IMR-90 (cell line): ENCODE results near the gene UPP2. TPM values are rescaled to one million over a fixed set of nuclear protein-coding genes. Genes with fewer than 3 reads are reported as not detected.

Experiments
- ATAC-seq: fragments of 200-7000 bp; cut with Tn5 transposase; 2 replicates; pipeline ENCODE4 v1.9.1; 2020; ENCODE audit warnings: low read depth, mild to moderate bottlenecking, moderate library complexity
- BruUV-seq: library from RNA; stranded (reverse); fragments of 400-500 nt; replicated peaks from 2 replicates; lab custom pipeline; 2021; lab: Mats Ljungman, UMichigan
- CTCF ChIA-PET: fragments of 300-600 bp; formaldehyde crosslinking; extraction: SDS; loops from one replicate; lab custom pipeline; 2021; ENCODE audit warnings: antibody characterized with exemption; lab: Yijun Ruan, JAX
- POLR2A ChIA-PET: fragments of 300-600 bp; sonication (Branson Sonifier 250); formaldehyde crosslinking; loops from one replicate; lab custom pipeline; 2022; ENCODE audit warnings: antibody characterized with exemption; ENCODE audit not compliant: unreplicated experiment; lab: Charles Lee
- DNase-seq: peaks from one replicate; pipeline ENCODE4 v3.0.0; 2013
- H2AFZ ChIP-seq: replicated peaks from 2 replicates; pipeline ENCODE3; 2013; ENCODE audit warnings: low read length, mild to moderate bottlenecking; ENCODE audit not compliant: poor library complexity
- H2AK5ac ChIP-seq: 2 replicates; pipeline ENCODE4 v1.6.1; 2013; ENCODE audit warnings: low read depth, low read length, inconsistent platforms
- H2AK9ac ChIP-seq: replicated peaks from 2 replicates; pipeline ENCODE3; 2013; ENCODE audit warnings: mild to moderate bottlenecking, low read depth, low read length, moderate library complexity; ENCODE audit not compliant: poor library complexity
- H2BK120ac ChIP-seq: 2 replicates; pipeline ENCODE4 v1.6.1; 2013; ENCODE audit warnings: low read depth, low read length, inconsistent platforms
- H2BK15ac ChIP-seq: 3 replicates; pipeline ENCODE4 v1.6.1; 2013; ENCODE audit warnings: low read depth, low read length, inconsistent platforms
- H2BK20ac ChIP-seq: 2 replicates; pipeline ENCODE4 v1.6.1; 2013; ENCODE audit warnings: low read depth, mild to moderate bottlenecking, inconsistent platforms, low read length, moderate library complexity
- H2BK5ac ChIP-seq: 2 replicates; pipeline ENCODE4 v1.6.1; 2013; ENCODE audit warnings: mild to moderate bottlenecking, low read depth, low read length, inconsistent platforms; ENCODE audit not compliant: poor library complexity, severe bottlenecking
- H3K14ac ChIP-seq: replicated peaks from 2 replicates; pipeline ENCODE4 v1.6.1; 2013; ENCODE audit warnings: low read depth, low read length, inconsistent platforms
- H3K18ac ChIP-seq: 2 replicates; pipeline ENCODE4 v1.6.1; 2013; ENCODE audit warnings: low read depth, low read length, control low read depth
- H3K23ac ChIP-seq: 2 replicates; pipeline ENCODE4 v1.6.1; 2013; ENCODE audit warnings: low read depth, low read length, inconsistent platforms
- H3K27ac ChIP-seq: 2 replicates; pipeline ENCODE4 v1.5.1; 2013; ENCODE audit warnings: mild to moderate bottlenecking, control low read depth, low read length; ENCODE audit not compliant: insufficient read depth
- H3K27me3 ChIP-seq: 2 replicates; pipeline ENCODE4 v1.6.1; 2013; ENCODE audit warnings: low read length; ENCODE audit not compliant: control insufficient read depth, insufficient read depth
- H3K36me3 ChIP-seq: 2 replicates; pipeline ENCODE4 v1.6.1; 2013; ENCODE audit warnings: low read length, mixed read lengths; ENCODE audit not compliant: control insufficient read depth, insufficient read depth
- H3K4ac ChIP-seq: 2 replicates; pipeline ENCODE4 v1.6.1; 2013; ENCODE audit warnings: low read depth, low read length, inconsistent platforms
- H3K4me1 ChIP-seq: 2 replicates; pipeline ENCODE4 v1.6.1; 2013; ENCODE audit warnings: low read length, mixed read lengths; ENCODE audit not compliant: control insufficient read depth, insufficient read depth
- H3K4me2 ChIP-seq: 2 replicates; pipeline ENCODE4 v1.6.1; 2013; ENCODE audit warnings: low read depth, mild to moderate bottlenecking, control low read depth, low read length, moderate library complexity
- H3K4me3 ChIP-seq: 2 replicates; pipeline ENCODE4 v1.5.1; 2013; ENCODE audit warnings: low read depth, mild to moderate bottlenecking, control low read depth, low read length, moderate library complexity; ENCODE audit not compliant: insufficient read depth
- H3K56ac ChIP-seq: 2 replicates; pipeline ENCODE4 v1.6.1; 2013; ENCODE audit warnings: low read length, inconsistent platforms; ENCODE audit not compliant: insufficient read depth; ENCODE audit errors: extremely low read depth
- H3K79me1 ChIP-seq, 2 experiments: 2 replicates each; pipeline ENCODE4 v1.6.1; 2013; ENCODE audit warnings: low read length in 2 of 2, inconsistent platforms in 1 of 2, low read depth in 1 of 2
- H3K9ac ChIP-seq: 2 replicates; pipeline ENCODE4 v1.6.1; 2013; ENCODE audit warnings: low read depth, low read length, control low read depth
- H3K9me1 ChIP-seq: 2 replicates; pipeline ENCODE4 v1.6.1; 2013; ENCODE audit warnings: low read length, inconsistent platforms; ENCODE audit not compliant: insufficient read depth
- H3K9me3 ChIP-seq: 2 replicates; pipeline ENCODE4 v1.6.1; 2013; ENCODE audit warnings: low read length; ENCODE audit not compliant: control insufficient read depth, insufficient read depth
- H4K20me1 ChIP-seq: 2 replicates; pipeline ENCODE4 v1.6.1; 2013; ENCODE audit warnings: low read length, inconsistent platforms; ENCODE audit not compliant: insufficient read depth
- H4K5ac ChIP-seq: 2 replicates; pipeline ENCODE4 v1.6.1; 2013; ENCODE audit warnings: mild to moderate bottlenecking, low read depth, low read length, control low read depth
- H4K8ac ChIP-seq, 2 experiments: 2 replicates each; pipeline ENCODE4 v1.6.1; 2013; ENCODE audit warnings: low read depth in 2 of 2, low read length in 2 of 2, control low read depth in 1 of 2, inconsistent platforms in 1 of 2
- H4K91ac ChIP-seq: 2 replicates; pipeline ENCODE4 v1.6.1; 2013; ENCODE audit warnings: low read depth, low read length, inconsistent platforms; ENCODE audit not compliant: insufficient read depth
- NFE2L2 ChIP-seq: fragments of 150-350 bp; IDR thresholded peaks from 2 replicates; pipeline ENCODE4 v1.6.1; 2016; ENCODE audit warnings: low read depth, mild to moderate bottlenecking, low read length
- WGBS, 2 experiments: methylation state at CpG; one replicate each; pipeline versions ENCODE4 v1.1.5 to v1.1.7; 2013; ENCODE audit warnings: missing lambda C conversion rate in 2 of 2; ENCODE audit not compliant: insufficient read length in 1 of 2; ENCODE audit errors: extremely low coverage in 2 of 2; 5-methylcytosine and 5-hydroxymethylcytosine counted together
- dilution Hi-C: fragments of 300-500 bp; cut with HindIII; formaldehyde crosslinking; loops from one replicate; pipeline ENCODE4 v1.14.3; 2018; ENCODE audit warnings: low sequenced_read_pairs; ENCODE audit not compliant: unreplicated experiment
- in situ Hi-C: fragments of 300-500 bp; cut with MboI; formaldehyde crosslinking; loops from 3 replicates; pipeline ENCODE4 v1.14.3; 2019; ENCODE audit warnings: low sequenced_read_pairs, inconsistent platforms, mixed read lengths
- intact Hi-C: fragments of 100-400 bp; cut with micrococcal nuclease; formaldehyde crosslinking; loops from 2 replicates; pipeline ENCODE4 v1.10.0; 2022
- polyA plus RNA-seq, 3 experiments: library from polyadenylated mRNA; depleted of rRNA; stranded (reverse); fragments of >200 nt; gene quantifications; 2 replicates each; pipeline ENCODE4 v1.2.3, GENCODE V29; 2012; ENCODE audit warnings: low replicate concordance in 1 of 3
- total RNA-seq: library from RNA; depleted of rRNA; stranded (reverse); fragments of >200 nt; gene quantifications from 2 replicates; pipeline ENCODE4 v1.2.3, GENCODE V29; 2012

Gene UPP2
- total and polyA plus RNA-seq, 2 of the 4 experiments (the other 2 are of a cell fraction): not detected

- no peaks in the 10 kb centered on the region for H3K79me1 ChIP-seq
- no peak overlapping the region for H3K27ac ChIP-seq
- H2AK5ac ChIP-seq: no peak overlapping the region
- TF ChIP-seq NFE2L2: no peak
- H3K23ac ChIP-seq: no peak overlapping the region
- WGBS, 2 experiments: 60% methylated on average over 2 of the region's 4 CpGs; no CpG with 5 or more reads in 1 of the 2 experiments
- H3K9ac ChIP-seq: no peak overlapping the region
- no peak overlapping the region for H3K4me2 ChIP-seq
- no peak overlapping the region for H2BK20ac ChIP-seq
- no peaks in the 10 kb centered on the region for H3K9me3 ChIP-seq
- peaks cover 3% of the 10 kb centered on the region; the same call in 1 of the 2 replicates for H3K27me3 ChIP-seq
- DNase-seq: no peak
- no peak overlapping the region for H3K18ac ChIP-seq
- CTCF ChIA-PET: no interaction called here
- BruUV-seq: no TSS peak
- intact Hi-C loops (no loop called here), in situ Hi-C loops (no loop called here), dilution Hi-C loops (no loop called here)
- no peak for ATAC-seq
- no peaks in the 10 kb centered on the region for H3K4me1 ChIP-seq
- H3K4ac ChIP-seq: no peak overlapping the region
- no peak overlapping the region for H2AFZ ChIP-seq
- no peak overlapping the region for H4K91ac ChIP-seq
- no peak overlapping the region for H2BK120ac ChIP-seq
- no peak overlapping the region for H3K14ac ChIP-seq
- H2BK15ac ChIP-seq: no peak overlapping the region
- no peak overlapping the region for H3K4me3 ChIP-seq
- no peaks in the 10 kb centered on the region for H3K9me1 ChIP-seq
- POLR2A ChIA-PET: no interaction called here
- no peaks in the 10 kb centered on the region for H3K36me3 ChIP-seq
- H4K8ac ChIP-seq: no peak overlapping the region
- H2BK5ac ChIP-seq: no peak overlapping the region
- H3K56ac ChIP-seq: no peak overlapping the region
- no peaks in the 10 kb centered on the region for H4K20me1 ChIP-seq
- H4K5ac ChIP-seq: no peak overlapping the region
- H2AK9ac ChIP-seq: no peak overlapping the region
These were observed 32.4 kb downstream of the UPP2 start for GRCh38 chr2:158134055-158134454.
